ENCODE measurements around the gene MRPL44.

Gene MRPL44

GRCh38 chr2:223925106-223925505, 32.2 kb upstream of the MRPL44 start:
- H3K4me3 ChIP-seq (ENCODE audit: low read depth, low read length), result no peak overlapping the region
- TF ChIP-seq CTCF (IDR thresholded peaks at IDR 0.05; ENCODE audit: insufficient read depth, low read length, missing control alignments), result no peak
- POLR2A ChIA-PET, result no interaction called here
- CTCF ChIA-PET, result interaction anchor here (2.0 kb wide), 1 partner anchor 9 kb away, joined by 10 read pairs; no protein-coding TSS in a partner anchor
- DNase-seq (ENCODE audit: low read depth, low spot score), result no peak

GRCh38 chr2:223928113-223929006, 28.9 kb upstream of the MRPL44 start:
- CTCF ChIA-PET, result interaction anchor here (1.0 kb wide), 1 partner anchor 20 kb away, joined by 3 read pairs; no protein-coding TSS in a partner anchor
- H3K4me3 ChIP-seq (ENCODE audit: low read depth, low read length), result no peak overlapping the region
- POLR2A ChIA-PET, result no interaction called here
- TF ChIP-seq CTCF (IDR thresholded peaks at IDR 0.05; ENCODE audit: insufficient read depth, low read length, missing control alignments), result no peak
- no peak for DNase-seq (ENCODE audit: low read depth, low spot score)

GRCh38 chr2:223929571-223930102, 27.6 kb upstream of the MRPL44 start:
- CTCF ChIA-PET, result interaction anchor here (1.0 to 1.2 kb wide), 2 partner anchors 22 to 41 kb away, joined by 3 read pairs; no protein-coding TSS in a partner anchor
- no peak for DNase-seq (ENCODE audit: low read depth, low spot score)
- TF ChIP-seq CTCF (IDR thresholded peaks at IDR 0.05; ENCODE audit: insufficient read depth, low read length, missing control alignments), result no peak
- no peak overlapping the region for H3K4me3 ChIP-seq (ENCODE audit: low read depth, low read length)
- POLR2A ChIA-PET, result interaction anchor here (0.9 kb wide), 1 partner anchor 14 kb away, joined by 3 read pairs; no protein-coding TSS in a partner anchor

GRCh38 chr2:223930103-223930976, 26.9 kb upstream of the MRPL44 start:
- ChIA-PET POLR2A (interaction anchor here (0.7 to 0.9 kb wide), 2 partner anchors 13 to 616 kb away, joined by 3 read pairs; no protein-coding TSS in a partner anchor), CTCF (interaction anchor here (1.2 kb wide), 1 partner anchor 41 kb away, joined by 3 read pairs; no protein-coding TSS in a partner anchor)
- H3K4me3 ChIP-seq (ENCODE audit: low read depth, low read length), result no peak overlapping the region
- TF ChIP-seq CTCF (IDR thresholded peaks at IDR 0.05; ENCODE audit: insufficient read depth, low read length, missing control alignments), result no peak
- DNase-seq (ENCODE audit: low read depth, low spot score), result no peak

- CTCF ChIA-PET, result interaction anchor here (0.7 to 2.6 kb wide), 3 partner anchors 9 to 71 kb away, joined by 3 to 10 read pairs (median 3); no protein-coding TSS in a partner anchor
- H3K4me3 ChIP-seq (ENCODE audit: low read depth, low read length), result no peak overlapping the region
- TF ChIP-seq CTCF (IDR thresholded peaks at IDR 0.05; ENCODE audit: insufficient read depth, low read length, missing control alignments), result no peak
- POLR2A ChIA-PET, result no interaction called here
- DNase-seq (ENCODE audit: low read depth, low spot score), result no peak
Measured at GRCh38 chr2:223932816-223933800, 24.2 kb upstream of the MRPL44 start.

Measured in AG04449 (cell line).